HCT116 (cell line): ENCODE results near the gene FBXL15. TPM values are rescaled to one million over a fixed set of nuclear protein-coding genes. Genes with fewer than 3 reads are reported as not detected.

Experiments
- ATAC-seq: fragments of 200-7000 bp; cut with Tn5 transposase; 2 replicates; pipeline ENCODE4 v1.9.1; 2020; ENCODE audit warnings: mild to moderate bottlenecking, moderate library complexity
- BruUV-seq: library from RNA; stranded (reverse); fragments of 400-500 nt; replicated peaks from 2 replicates; lab custom pipeline; 2021; lab: Mats Ljungman, UMichigan
- CTCF ChIA-PET: fragments of 300-600 bp; sonication (Branson Sonifier 250); formaldehyde crosslinking; loops from one replicate; lab custom pipeline; 2021; ENCODE audit warnings: antibody characterized with exemption; lab: Charles Lee
- POLR2A ChIA-PET: fragments of 300-600, 350-600 bp; sonication (Branson Sonifier 250); formaldehyde crosslinking; loops from one replicate; lab custom pipeline; 2021; ENCODE audit warnings: antibody characterized with exemption; lab: Charles Lee
- RAD21 ChIA-PET, 2 experiments: fragments of 300-600 bp; sonication (Branson Sonifier 250); formaldehyde crosslinking; loops; one replicate each; lab custom pipeline; 2023; ENCODE audit warnings: low total read pairs in 2 of 2; ENCODE audit not compliant: uncharacterized antibody in 2 of 2, unreplicated experiment in 2 of 2, low non-redundant PET in 1 of 2; lab: Charles Lee
- DNase-seq: peaks from one replicate; pipeline ENCODE4 v3.0.0-alpha.2; 2010; ENCODE audit warnings: low read depth, low spot score
- H2AFZ ChIP-seq: fragments of 200-600 bp; shearing (Covaris generic), sonication (generic); 2 replicates; pipeline ENCODE4 v1.6.1; 2017; ENCODE audit warnings: low read depth, mixed run types, mixed read lengths, antibody characterized with exemption, low read length; ENCODE audit not compliant: poor library complexity, severe bottlenecking
- H3K27ac ChIP-seq: 2 replicates; pipeline ENCODE4 v1.5.1; 2012; ENCODE audit warnings: low read depth, low read length
- H3K27me3 ChIP-seq: fragments of 200-600 bp; sonication (generic); 2 replicates; pipeline ENCODE4 v1.6.1; 2016; ENCODE audit warnings: mixed run types, low read length, mixed read lengths; ENCODE audit not compliant: insufficient read depth
- H3K36me3 ChIP-seq, 2 experiments: fragments of 200-500 bp in 1 of 2; fragments of 200-600 bp in 1 of 2; sonication (Bioruptor generic) in 1 of 2; sonication (generic) in 1 of 2; 2 replicates each; pipeline versions ENCODE4 v1.5.1 to v1.6.1; 2014 to 2016; ENCODE audit warnings: low read length in 2 of 2, inconsistent platforms in 1 of 2, mixed read lengths in 1 of 2, mixed run types in 1 of 2; ENCODE audit not compliant: insufficient read depth in 2 of 2, control insufficient read depth in 1 of 2
- H3K4me1 ChIP-seq, 2 experiments: fragments of 200-600 bp in 1 of 2; sonication (generic) in 1 of 2; 2 replicates each; pipeline versions ENCODE4 v1.5.1 to v1.6.1; 2012 to 2017; ENCODE audit warnings: low read length in 2 of 2, inconsistent platforms in 1 of 2, mild to moderate bottlenecking in 1 of 2, mixed read lengths in 1 of 2, mixed run types in 1 of 2, moderate library complexity in 1 of 2; ENCODE audit not compliant: insufficient read depth in 2 of 2, control insufficient read depth in 1 of 2
- H3K4me2 ChIP-seq: fragments of 200-600 bp; sonication (generic); 2 replicates; pipeline ENCODE4 v1.6.1; 2017; ENCODE audit warnings: mixed run types, low read length, mixed read lengths
- H3K4me3 ChIP-seq, 2 experiments: fragments of 200-600 bp in 1 of 2; sonication (generic) in 1 of 2; replicated peaks in 1 of 2; 2 replicates each; pipeline ENCODE4 v1.5.1; 2011 to 2016; ENCODE audit warnings: low read length in 2 of 2, control low read depth in 1 of 2, low read depth in 1 of 2, mild to moderate bottlenecking in 1 of 2, mixed read lengths in 1 of 2, mixed run types in 1 of 2
- H3K79me2 ChIP-seq: fragments of 200-600 bp; sonication (generic); 2 replicates; pipeline ENCODE4 v1.6.1; 2017; ENCODE audit warnings: mild to moderate bottlenecking, mixed run types, low read length, moderate library complexity, mixed read lengths; ENCODE audit not compliant: insufficient read depth
- H3K9ac ChIP-seq: fragments of 200-600 bp; sonication (generic); 2 replicates; pipeline ENCODE4 v1.6.1; 2016; ENCODE audit warnings: low read length, mixed read lengths
- H3K9me2 ChIP-seq: fragments of 200-600 bp; sonication (generic), shearing (Covaris generic); 2 replicates; pipeline ENCODE4 v1.6.1; 2017; ENCODE audit warnings: mixed run types, mild to moderate bottlenecking, moderate library complexity; ENCODE audit not compliant: insufficient read depth
- H3K9me3 ChIP-seq, 2 experiments: fragments of 200-500 bp in 1 of 2; fragments of 200-600 bp in 1 of 2; sonication (Bioruptor generic) in 1 of 2; sonication (generic) in 1 of 2; 2 replicates each; pipeline ENCODE4 v1.6.1; 2014 to 2017; ENCODE audit warnings: low read length in 2 of 2, mixed read lengths in 2 of 2, inconsistent platforms in 1 of 2, low read depth in 1 of 2, mild to moderate bottlenecking in 1 of 2, mixed run types in 1 of 2, moderate library complexity in 1 of 2; ENCODE audit not compliant: control insufficient read depth in 1 of 2, insufficient read depth in 1 of 2
- H4K20me1 ChIP-seq: fragments of 200-600 bp; sonication (generic), shearing (Covaris generic); 2 replicates; pipeline ENCODE4 v1.6.1; 2017; ENCODE audit warnings: mixed run types, mild to moderate bottlenecking, moderate library complexity; ENCODE audit not compliant: insufficient read depth
- CBX3 ChIP-seq: IDR thresholded peaks from 2 replicates; pipeline ENCODE4 v1.6.1; 2012; ENCODE audit warnings: low read depth
- EGR1 ChIP-seq: IDR thresholded peaks from 2 replicates; pipeline ENCODE4 v1.6.1; 2012; ENCODE audit warnings: low read depth
- ELF1 ChIP-seq: IDR thresholded peaks from 2 replicates; pipeline ENCODE4 v1.6.1; 2012; ENCODE audit warnings: low read depth, borderline replicate concordance
- EZH2 ChIP-seq: fragments of 200-600 bp; sonication (generic); IDR thresholded peaks from 2 replicates; pipeline ENCODE4 v1.6.1; 2017; ENCODE audit warnings: antibody characterized with exemption, mixed run types
- JUND ChIP-seq: IDR thresholded peaks from 2 replicates; pipeline ENCODE4 v1.6.1; 2012
- POLR2AphosphoS5 ChIP-seq: IDR thresholded peaks from 2 replicates; pipeline ENCODE4 v1.6.1; 2011; ENCODE audit warnings: mild to moderate bottlenecking, low read depth, low read length, moderate library complexity
- RAD21 ChIP-seq: IDR thresholded peaks from 2 replicates; pipeline ENCODE4 v1.6.1; 2012; ENCODE audit warnings: low read depth, mild to moderate bottlenecking
- SIN3A ChIP-seq: IDR thresholded peaks from 2 replicates; pipeline ENCODE4 v1.6.1; 2012; ENCODE audit warnings: low read depth
- SRF ChIP-seq: IDR thresholded peaks from 2 replicates; pipeline ENCODE4 v1.6.1; 2012; ENCODE audit warnings: low read depth
- TCF7L2 ChIP-seq: IDR thresholded peaks from 2 replicates; pipeline ENCODE4 v1.7.0; 2011; ENCODE audit warnings: borderline replicate concordance, inconsistent platforms; ENCODE audit not compliant: insufficient read depth, insufficient read length; ENCODE audit errors: extremely low read depth
- YY1 ChIP-seq: IDR thresholded peaks from 2 replicates; pipeline ENCODE4 v1.6.1; 2011; ENCODE audit warnings: low read length, low read depth, moderate library complexity, mild to moderate bottlenecking; ENCODE audit not compliant: insufficient replicate concordance; ENCODE audit errors: extremely low read depth
- ZNF274 ChIP-seq: fragments of 200-500 bp; sonication (Bioruptor generic); IDR thresholded peaks from 2 replicates; pipeline ENCODE4 v1.6.1; 2014; ENCODE audit warnings: mild to moderate bottlenecking, low read depth, low read length, inconsistent platforms
- intact Hi-C: fragments of 100-400 bp; cut with micrococcal nuclease; formaldehyde crosslinking; loops from 2 replicates; pipeline ENCODE4 v1.10.0; 2022
- total RNA-seq: library from RNA; stranded (reverse); gene quantifications from one replicate; pipeline ENCODE4 v1.2.1, GENCODE V29; 2021; ENCODE audit not compliant: unreplicated experiment
- TF ChIP-seq, protein P1 (sequence below): IDR thresholded peaks from 2 replicates; pipeline ENCODE4 v1.6.1; 2012; ENCODE audit warnings: low read depth
- TF ChIP-seq, protein P2 (sequence below), 3 experiments: fragments of 200-600 bp in 1 of 3; sonication (generic) in 1 of 3; IDR thresholded peaks in 2 of 3; conservative IDR thresholded peaks in 1 of 3; 2 replicates each; pipeline ENCODE4 v1.5.1; 2012 to 2017; ENCODE audit warnings: low read depth in 2 of 3, low read length in 2 of 3, antibody characterized with exemption in 1 of 3, borderline replicate concordance in 1 of 3, control low read depth in 1 of 3, mild to moderate bottlenecking in 1 of 3, mixed read lengths in 1 of 3, mixed run types in 1 of 3, moderate library complexity in 1 of 3; ENCODE audit not compliant: insufficient read depth in 1 of 3
- TF ChIP-seq, protein P3 (sequence below): IDR thresholded peaks from 2 replicates; pipeline ENCODE4 v1.6.1; 2012

FBXL15 gene
- total RNA-seq, 1 experiment from 2014 or later, result 21.1 TPM

DNA sequence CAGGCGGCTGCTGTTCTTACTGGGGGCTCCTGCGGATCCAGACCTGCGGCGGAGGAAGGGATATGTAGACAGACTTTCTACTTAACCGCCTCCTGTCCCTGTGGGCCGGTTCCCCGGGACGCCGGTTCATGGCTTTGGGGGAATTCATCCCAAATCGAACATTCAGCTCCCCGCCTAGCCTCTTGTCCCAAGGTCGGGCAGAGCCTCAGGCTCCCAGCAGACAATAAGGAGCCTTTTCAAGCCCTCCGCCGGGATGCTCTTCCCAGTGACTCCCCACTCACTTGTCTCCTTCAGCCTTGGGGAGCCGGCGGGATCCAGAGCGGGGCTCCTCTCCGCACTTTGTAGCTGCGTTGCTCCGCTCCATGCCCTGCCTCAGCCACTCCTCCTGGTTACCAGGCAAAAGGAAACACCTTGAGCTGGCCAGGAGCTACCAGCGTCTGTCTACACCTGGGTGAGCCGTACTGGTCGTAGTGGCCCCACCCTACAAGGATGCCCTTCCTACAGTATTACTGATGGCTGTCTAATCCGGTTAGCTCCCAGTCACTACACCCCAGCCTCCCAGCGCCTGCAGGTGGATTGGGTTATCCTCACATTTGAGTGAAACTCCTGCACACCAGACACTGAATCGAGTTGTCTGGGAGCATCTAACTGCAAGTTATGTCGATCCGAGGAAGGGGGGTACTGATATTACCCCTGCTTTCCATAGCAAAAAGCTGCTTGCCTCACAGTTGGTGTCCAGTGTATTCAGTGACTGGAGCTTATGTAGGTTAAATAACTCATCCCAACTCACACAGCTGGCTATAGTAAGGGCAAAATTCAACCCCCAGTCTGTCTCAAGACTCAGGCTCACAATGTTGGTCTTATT, 30.7 kb downstream of the FBXL15 start, which contains the start of gene C10orf95:
C10orf95 (minus strand) TSS at position 439 of the 865 bp plus-strand sequence. CDS start 450 bp downstream, outside the sequence.
- Histone ChIP-seq H4K20me1 (no peaks in the 10 kb centered on the region), H3K4me2 (peak within 1 kb of the TSS; percentile 98), H3K9me3 (no peaks in the 10 kb centered on the region), H3K4me1 (peaks cover 28 to 38% of the 10 kb centered on the region in 2 experiments), H3K9me2 (no peaks in the 10 kb centered on the region), H3K79me2 (peaks cover 35% of the 10 kb centered on the region), H3K27me3 (no peaks in the 10 kb centered on the region), H2AFZ (no peak within 1 kb of the TSS), H3K4me3 (peak within 1 kb of the TSS; percentile 72 to 100), H3K36me3 (peaks cover 4 to 13% of the 10 kb centered on the region in 2 experiments; a peak in 2 of 4 replicates), H3K9ac (peak within 1 kb of the TSS; percentile 97), H3K27ac (peak within 1 kb of the TSS; percentile 98)
- TF ChIP-seq SIN3A, result no peak
- no peak for TF ChIP-seq YY1
- TF ChIP-seq, protein P1, sequence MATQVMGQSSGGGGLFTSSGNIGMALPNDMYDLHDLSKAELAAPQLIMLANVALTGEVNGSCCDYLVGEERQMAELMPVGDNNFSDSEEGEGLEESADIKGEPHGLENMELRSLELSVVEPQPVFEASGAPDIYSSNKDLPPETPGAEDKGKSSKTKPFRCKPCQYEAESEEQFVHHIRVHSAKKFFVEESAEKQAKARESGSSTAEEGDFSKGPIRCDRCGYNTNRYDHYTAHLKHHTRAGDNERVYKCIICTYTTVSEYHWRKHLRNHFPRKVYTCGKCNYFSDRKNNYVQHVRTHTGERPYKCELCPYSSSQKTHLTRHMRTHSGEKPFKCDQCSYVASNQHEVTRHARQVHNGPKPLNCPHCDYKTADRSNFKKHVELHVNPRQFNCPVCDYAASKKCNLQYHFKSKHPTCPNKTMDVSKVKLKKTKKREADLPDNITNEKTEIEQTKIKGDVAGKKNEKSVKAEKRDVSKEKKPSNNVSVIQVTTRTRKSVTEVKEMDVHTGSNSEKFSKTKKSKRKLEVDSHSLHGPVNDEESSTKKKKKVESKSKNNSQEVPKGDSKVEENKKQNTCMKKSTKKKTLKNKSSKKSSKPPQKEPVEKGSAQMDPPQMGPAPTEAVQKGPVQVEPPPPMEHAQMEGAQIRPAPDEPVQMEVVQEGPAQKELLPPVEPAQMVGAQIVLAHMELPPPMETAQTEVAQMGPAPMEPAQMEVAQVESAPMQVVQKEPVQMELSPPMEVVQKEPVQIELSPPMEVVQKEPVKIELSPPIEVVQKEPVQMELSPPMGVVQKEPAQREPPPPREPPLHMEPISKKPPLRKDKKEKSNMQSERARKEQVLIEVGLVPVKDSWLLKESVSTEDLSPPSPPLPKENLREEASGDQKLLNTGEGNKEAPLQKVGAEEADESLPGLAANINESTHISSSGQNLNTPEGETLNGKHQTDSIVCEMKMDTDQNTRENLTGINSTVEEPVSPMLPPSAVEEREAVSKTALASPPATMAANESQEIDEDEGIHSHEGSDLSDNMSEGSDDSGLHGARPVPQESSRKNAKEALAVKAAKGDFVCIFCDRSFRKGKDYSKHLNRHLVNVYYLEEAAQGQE, result no peak
- no peak for TF ChIP-seq EZH2
- no peak for TF ChIP-seq ZNF274
- no peak for TF ChIP-seq RAD21
- TF ChIP-seq POLR2AphosphoS5, result no peak
- TF ChIP-seq EGR1, result no peak
- TF ChIP-seq SRF, result no peak
- no peak for TF ChIP-seq JUND
- TF ChIP-seq, protein P2, sequence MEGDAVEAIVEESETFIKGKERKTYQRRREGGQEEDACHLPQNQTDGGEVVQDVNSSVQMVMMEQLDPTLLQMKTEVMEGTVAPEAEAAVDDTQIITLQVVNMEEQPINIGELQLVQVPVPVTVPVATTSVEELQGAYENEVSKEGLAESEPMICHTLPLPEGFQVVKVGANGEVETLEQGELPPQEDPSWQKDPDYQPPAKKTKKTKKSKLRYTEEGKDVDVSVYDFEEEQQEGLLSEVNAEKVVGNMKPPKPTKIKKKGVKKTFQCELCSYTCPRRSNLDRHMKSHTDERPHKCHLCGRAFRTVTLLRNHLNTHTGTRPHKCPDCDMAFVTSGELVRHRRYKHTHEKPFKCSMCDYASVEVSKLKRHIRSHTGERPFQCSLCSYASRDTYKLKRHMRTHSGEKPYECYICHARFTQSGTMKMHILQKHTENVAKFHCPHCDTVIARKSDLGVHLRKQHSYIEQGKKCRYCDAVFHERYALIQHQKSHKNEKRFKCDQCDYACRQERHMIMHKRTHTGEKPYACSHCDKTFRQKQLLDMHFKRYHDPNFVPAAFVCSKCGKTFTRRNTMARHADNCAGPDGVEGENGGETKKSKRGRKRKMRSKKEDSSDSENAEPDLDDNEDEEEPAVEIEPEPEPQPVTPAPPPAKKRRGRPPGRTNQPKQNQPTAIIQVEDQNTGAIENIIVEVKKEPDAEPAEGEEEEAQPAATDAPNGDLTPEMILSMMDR (IDR thresholded peaks at IDR 0.05 in 2 of 3, conservative IDR thresholded peaks at IDR 0.05 in 1 of 3; ENCODE audit: borderline replicate concordance in 1 of 3, insufficient read depth in 1 of 3, low read depth in 2 of 3, low read length in 2 of 3), result no peak
- TF ChIP-seq ELF1, result no peak
- no peak for TF ChIP-seq TCF7L2
- TF ChIP-seq, protein P3, sequence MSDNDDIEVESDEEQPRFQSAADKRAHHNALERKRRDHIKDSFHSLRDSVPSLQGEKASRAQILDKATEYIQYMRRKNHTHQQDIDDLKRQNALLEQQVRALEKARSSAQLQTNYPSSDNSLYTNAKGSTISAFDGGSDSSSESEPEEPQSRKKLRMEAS, result no peak
- no peak for TF ChIP-seq CBX3
- intact Hi-C loops, result loop anchor here (2.0 kb wide), 1 partner anchor 57 kb away; the partner anchor contains the start of gene NFKB2
- POLR2A ChIA-PET, result interaction anchor here (0.7 to 6.1 kb wide), 8 partner anchors 10 to 193 kb away, joined by 3 to 39 read pairs (median 6); partner anchors contain the start of genes CUEDC2, FBXL15 and TRIM8
- DNase-seq (no peak), ATAC-seq (peak; percentile 20)
- BruUV-seq, result TSS peak; percentile 28
- RAD21 ChIA-PET, result interaction anchor here in 1 of 2 experiments (1.0 to 1.6 kb wide), 2 partner anchors 29 to 132 kb away, joined by 3 to 4 read pairs; no protein-coding TSS in a partner anchor
- CTCF ChIA-PET, result interaction anchor here (0.9 to 2.7 kb wide), 7 partner anchors 10 to 220 kb away, joined by 3 to 16 read pairs (median 3); partner anchors contain the start of genes CUEDC2 and FBXL15
